ENCODE results near the gene TTC34.

TTC34 gene

DNA sequence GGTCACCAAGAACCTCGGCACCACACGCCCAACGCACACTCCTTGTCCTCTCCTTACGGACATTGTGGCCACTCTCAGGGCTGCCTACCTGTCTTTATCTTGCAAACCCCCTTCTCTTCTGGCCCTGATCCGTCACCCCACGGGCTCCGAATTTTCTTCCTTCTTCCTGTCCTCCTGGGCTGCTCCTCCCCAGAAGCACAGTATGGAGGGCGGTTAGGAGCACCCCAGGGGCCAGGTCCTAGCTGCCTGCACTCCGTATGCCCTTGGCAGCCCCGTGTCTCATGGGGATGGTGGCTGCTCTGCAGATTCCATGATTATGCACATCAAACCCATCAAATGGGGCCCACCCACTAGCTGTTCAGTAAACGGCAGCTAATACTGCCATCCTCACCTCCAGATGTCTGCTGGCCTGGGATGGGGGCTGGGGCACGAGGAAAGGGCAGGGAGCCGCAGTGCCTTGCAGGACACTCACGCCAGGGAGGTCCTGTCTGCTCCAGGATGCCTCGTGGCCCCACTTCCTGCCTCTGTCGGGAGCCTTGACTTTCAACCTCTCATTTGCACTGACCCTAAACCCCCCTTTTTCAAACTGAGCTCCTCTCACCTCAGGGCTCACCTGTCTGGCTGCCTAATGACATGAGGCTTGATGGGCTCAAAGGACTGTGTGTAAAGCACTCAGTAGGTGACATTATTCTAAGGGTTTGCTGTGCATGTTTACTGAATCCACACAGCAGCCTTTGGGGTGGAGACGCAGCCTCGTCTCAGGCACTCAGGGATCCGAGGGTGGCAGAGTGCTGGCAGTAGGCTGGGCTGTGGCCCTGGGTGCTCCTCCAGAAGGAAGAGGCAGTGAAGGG lies 4.4 kb downstream of the TTC34 start:
- TF ChIP-seq, protein P1, sequence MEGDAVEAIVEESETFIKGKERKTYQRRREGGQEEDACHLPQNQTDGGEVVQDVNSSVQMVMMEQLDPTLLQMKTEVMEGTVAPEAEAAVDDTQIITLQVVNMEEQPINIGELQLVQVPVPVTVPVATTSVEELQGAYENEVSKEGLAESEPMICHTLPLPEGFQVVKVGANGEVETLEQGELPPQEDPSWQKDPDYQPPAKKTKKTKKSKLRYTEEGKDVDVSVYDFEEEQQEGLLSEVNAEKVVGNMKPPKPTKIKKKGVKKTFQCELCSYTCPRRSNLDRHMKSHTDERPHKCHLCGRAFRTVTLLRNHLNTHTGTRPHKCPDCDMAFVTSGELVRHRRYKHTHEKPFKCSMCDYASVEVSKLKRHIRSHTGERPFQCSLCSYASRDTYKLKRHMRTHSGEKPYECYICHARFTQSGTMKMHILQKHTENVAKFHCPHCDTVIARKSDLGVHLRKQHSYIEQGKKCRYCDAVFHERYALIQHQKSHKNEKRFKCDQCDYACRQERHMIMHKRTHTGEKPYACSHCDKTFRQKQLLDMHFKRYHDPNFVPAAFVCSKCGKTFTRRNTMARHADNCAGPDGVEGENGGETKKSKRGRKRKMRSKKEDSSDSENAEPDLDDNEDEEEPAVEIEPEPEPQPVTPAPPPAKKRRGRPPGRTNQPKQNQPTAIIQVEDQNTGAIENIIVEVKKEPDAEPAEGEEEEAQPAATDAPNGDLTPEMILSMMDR (IDR thresholded peaks at IDR 0.05; ENCODE audit: control insufficient read depth, extremely low read depth, insufficient read depth) = no peak
- no peak for DNase-seq (ENCODE audit: low read depth)
- H3K4me3 ChIP-seq (ENCODE audit: low read depth, low read length) = no peak overlapping the region

DNA sequence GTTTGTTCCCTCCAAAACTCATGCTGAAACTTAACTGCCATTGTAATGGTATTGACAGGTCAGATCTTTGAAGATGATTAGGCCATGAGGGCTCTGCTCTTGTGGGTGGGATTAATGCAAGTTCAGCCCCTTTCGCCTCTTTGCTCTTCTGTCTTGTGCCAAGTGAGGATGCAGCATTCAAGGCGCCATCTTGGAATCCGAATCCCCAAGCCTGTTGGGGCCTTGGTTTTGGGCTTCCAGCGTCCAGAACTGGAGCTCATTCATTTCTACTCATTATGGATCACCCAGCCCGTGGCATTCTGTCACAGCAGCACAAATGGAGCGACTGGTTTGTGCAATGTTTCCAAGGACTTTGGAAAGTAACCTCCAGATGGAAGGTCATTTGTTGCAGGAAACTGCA lies 5.6 kb downstream of the TTC34 start:
- TF ChIP-seq, protein P1 (IDR thresholded peaks at IDR 0.05; ENCODE audit: control insufficient read depth, extremely low read depth, insufficient read depth) = no peak
- no peak for DNase-seq (ENCODE audit: low read depth)
- no peak overlapping the region for H3K4me3 ChIP-seq (ENCODE audit: low read depth, low read length)

DNA sequence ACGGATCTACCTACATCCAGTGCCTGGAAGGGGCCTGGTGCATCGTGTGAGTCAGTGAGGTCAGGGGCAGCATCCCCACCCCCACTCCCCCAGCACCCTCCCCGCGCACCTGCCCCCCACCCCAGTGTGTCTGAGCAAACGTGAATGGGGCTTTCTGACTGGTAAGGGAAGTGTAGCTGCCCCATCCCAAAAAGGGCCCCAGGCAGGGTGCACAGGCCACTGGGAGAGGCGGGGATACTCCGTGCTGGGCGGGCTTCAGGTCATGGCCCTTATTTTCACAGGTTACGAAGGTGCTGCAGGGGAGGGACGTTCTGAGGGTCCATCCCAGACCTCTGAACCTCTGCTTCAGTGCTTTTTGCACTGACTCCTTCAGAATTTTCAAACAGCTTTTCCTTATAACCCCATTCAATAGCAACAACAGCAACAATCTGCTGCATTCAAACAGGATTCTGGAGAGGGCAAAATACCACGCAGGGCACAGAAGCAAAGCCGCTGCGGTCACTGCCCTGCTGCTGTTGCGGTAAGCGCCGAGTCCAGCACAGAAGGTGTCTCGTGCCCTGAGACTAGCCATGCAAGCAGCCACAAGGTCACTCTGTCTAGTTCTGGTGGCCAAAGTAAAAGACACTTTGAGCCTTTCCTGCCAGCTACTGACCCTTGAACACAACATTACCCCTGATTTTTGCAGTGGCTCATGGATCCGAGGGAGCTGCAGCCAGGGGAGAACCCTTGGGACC lies 10.3 kb downstream of the TTC34 start:
- TF ChIP-seq, protein P1 (IDR thresholded peaks at IDR 0.05; ENCODE audit: control insufficient read depth, extremely low read depth, insufficient read depth) = no peak
- no peak for DNase-seq (ENCODE audit: low read depth)
- H3K4me3 ChIP-seq (ENCODE audit: low read depth, low read length) = no peak overlapping the region

DNA sequence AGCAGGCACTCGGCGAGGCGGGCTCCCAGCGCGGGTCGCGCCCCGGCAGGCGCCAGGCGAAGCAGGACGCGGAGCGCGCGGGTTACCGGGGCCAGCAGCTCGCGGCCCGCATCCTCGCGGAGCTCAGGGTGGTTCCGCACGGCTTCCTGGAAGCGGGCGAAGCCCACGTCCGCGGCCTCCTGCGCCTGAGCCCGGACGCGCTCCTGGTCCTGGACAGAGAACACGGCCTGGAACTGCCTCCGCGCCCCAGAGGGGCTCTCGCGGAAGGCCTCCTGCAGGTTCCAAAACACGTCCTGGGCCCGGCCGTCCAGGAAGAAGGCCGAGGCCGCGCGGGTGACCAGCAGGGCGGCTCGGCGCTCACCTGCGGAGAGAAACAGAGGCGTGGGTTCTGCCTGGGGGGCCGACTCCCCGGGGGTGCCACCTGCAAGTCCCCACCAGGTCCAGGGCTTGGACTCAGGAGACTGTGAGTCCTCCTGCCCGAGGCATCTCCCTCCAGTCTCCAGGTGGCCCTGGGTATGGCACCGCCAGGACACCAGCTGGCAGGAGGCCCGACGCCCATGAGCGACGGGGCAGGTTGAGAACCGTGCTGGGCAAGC lies 11.4 kb downstream of the TTC34 start:
- H3K4me3 ChIP-seq (ENCODE audit: low read depth, low read length) = no peak overlapping the region
- DNase-seq (ENCODE audit: low read depth) = no peak
- TF ChIP-seq, protein P1 (IDR thresholded peaks at IDR 0.05; ENCODE audit: control insufficient read depth, extremely low read depth, insufficient read depth) = no peak

DNA sequence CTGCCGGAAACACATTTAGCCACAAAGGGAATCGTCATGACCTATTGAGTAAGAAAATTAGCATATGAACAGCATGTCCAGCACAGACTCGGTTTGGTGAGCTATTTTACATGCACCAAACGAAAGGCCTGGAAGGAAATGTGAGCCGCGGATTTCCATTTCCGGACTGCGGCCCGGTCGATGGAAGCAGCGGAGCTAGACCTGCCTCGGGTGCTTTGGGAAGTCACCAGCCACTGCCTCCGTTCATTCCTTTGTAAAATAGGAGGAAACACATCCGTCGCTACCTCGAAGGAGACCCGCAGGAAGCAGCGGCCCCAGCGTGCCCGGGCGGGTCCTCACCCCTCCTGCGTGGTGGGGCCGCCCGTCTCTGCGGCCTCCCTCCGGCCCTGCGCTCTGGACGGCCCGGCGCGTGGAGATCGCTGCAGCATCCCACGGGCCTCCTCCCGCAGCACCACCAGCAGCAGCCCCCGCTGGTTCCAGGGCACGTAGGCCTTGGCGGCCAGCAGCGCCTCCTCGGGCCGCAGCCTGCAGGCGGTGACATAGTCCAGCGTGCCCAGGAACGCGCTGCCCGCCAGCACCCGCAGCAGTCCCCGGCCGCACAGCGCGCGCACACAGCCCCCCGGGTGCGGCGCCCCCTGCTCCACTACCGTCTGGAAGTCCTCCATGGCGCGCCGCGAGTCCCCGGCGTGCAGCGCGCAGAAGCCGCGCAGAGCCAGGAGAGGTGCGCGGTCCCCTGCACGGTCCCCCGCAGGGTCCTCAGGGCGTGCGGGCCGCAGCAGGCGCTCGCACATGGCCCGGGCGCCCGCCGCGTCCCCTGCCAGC lies 12.1 kb downstream of the TTC34 start:
- no peak overlapping the region for H3K4me3 ChIP-seq (ENCODE audit: low read depth, low read length)
- no peak for DNase-seq (ENCODE audit: low read depth)
- TF ChIP-seq, protein P1 (IDR thresholded peaks at IDR 0.05; ENCODE audit: control insufficient read depth, extremely low read depth, insufficient read depth) = no peak

DNA sequence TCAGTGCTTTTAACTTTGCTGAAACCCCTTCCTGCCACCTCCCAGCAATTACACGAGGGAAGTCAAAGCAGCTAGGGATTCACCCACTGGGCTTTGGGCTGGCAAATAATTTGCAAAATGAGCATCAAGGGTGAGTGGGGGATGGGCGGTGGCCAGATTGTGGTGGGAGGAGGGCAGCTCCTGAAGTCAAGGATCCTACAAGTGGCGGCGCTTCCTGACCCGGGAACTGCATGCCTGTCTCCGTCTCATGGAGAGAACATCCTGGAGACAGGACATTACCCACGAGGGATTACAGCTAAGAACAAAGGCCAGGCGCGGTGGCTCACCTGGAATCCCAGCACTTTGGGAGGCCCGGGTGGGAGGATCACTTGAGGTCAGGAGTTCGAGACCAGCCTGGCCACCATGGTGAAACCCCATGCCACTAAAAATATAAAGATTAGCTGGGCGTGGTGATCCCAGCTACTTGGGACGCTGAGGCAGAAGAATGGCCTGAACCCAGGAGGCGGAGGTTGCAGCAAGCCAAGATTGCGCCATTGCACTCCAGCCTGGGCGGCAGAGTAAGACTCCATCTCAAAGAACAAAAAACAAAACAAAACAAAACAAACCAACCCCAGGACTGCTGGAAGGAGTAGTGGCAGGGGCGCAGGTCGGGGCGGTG lies 12.9 kb downstream of the TTC34 start:
- H3K4me3 ChIP-seq (ENCODE audit: low read depth, low read length) = no peak overlapping the region
- DNase-seq (ENCODE audit: low read depth) = no peak
- TF ChIP-seq, protein P1 (IDR thresholded peaks at IDR 0.05; ENCODE audit: control insufficient read depth, extremely low read depth, insufficient read depth) = no peak
